DMS153 treated with DMSO at 0.1 percent for 48 hours (cell line): ENCODE results near the gene NGFR.

ENCODE experiments used
- DNase-seq: peaks from one replicate; lab custom pipeline; 2025; ENCODE audit not compliant: unreplicated experiment; lab: John Stamatoyannopoulos, UW

The NGFR gene

GRCh38 chr17:49514071-49514721, 19.1 kb downstream of the NGFR start:
- DNase-seq, result no peak

GRCh38 chr17:49515196-49515770, 20.2 kb downstream of the NGFR start:
- DNase-seq, result no peak

- no peak for DNase-seq
Measured at GRCh38 chr17:49516180-49516579, 21.1 kb downstream of the NGFR start.

GRCh38 chr17:49518346-49519078, 23.4 kb downstream of the NGFR start:
- no peak for DNase-seq

GRCh38 chr17:49519781-49520180, 24.7 kb downstream of the NGFR start:
- no peak for DNase-seq

GRCh38 chr17:49520386-49521087, 25.4 kb downstream of the NGFR start:
- DNase-seq, result no peak

GRCh38 chr17:49521088-49521450, 26.0 kb downstream of the NGFR start:
- no peak for DNase-seq

GRCh38 chr17:49521471-49522356, 26.6 kb downstream of the NGFR start:
- DNase-seq, result no peak

GRCh38 chr17:49522357-49522890, 27.3 kb downstream of the NGFR start:
- no peak for DNase-seq

- no peak for DNase-seq
Measured at GRCh38 chr17:49523196-49523595, 28.1 kb downstream of the NGFR start.

GRCh38 chr17:49523706-49524472, 28.8 kb downstream of the NGFR start:
- peak; percentile 39 for DNase-seq

GRCh38 chr17:49524473-49525359, 29.6 kb downstream of the NGFR start:
- no peak for DNase-seq

- no peak for DNase-seq
Measured at GRCh38 chr17:49525831-49526741, 31.0 kb downstream of the NGFR start.

GRCh38 chr17:49527927-49528651, 33.0 kb downstream of the NGFR start:
- no peak for DNase-seq

GRCh38 chr17:49528966-49529365, 33.9 kb downstream of the NGFR start:
- DNase-seq, result no peak

- DNase-seq, result no peak
Measured at GRCh38 chr17:49530118-49530517, 35.0 kb downstream of the NGFR start.

- no peak for DNase-seq
Measured at GRCh38 chr17:49543860-49544259, 48.8 kb downstream of the NGFR start.
